NCI-H1105 (cell line): ENCODE data around the gene TRIM73.
"Not testable (repeated sequence)": the region's sequence is repeated elsewhere in the genome, so short reads cannot be mapped to it uniquely, and the experiment has no call there.

ENCODE experiments used
- DNase-seq: peaks from one replicate; lab custom pipeline; 2025; lab: John Stamatoyannopoulos, UW

TRIM73 gene

DNA sequence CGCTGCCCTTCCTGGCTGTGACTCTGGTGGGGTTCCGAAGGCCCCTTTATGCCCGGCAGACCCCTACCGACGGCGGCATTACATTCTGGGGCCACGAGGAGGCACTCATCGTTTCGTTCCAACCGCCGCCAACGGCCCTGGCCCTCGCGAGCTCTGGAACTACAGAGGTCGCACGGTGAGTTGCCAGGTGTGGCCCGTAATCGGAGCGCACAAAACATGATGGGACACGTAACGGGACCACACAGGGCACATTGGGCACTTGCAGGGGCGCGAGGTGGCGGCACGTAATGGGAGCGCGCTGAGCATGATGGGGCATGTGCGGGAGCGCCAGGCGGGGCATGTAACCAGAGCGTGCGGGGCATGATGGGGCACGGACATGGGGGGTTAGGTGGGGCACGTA, at the start of gene TRIM73:
Gene TRIM73, plus strand, starts transcription at position 301 of the 400 bp plus-strand sequence. CDS start 3,305 bp downstream, outside the sequence.
- not testable (repeated sequence) for DNase-seq

DNA sequence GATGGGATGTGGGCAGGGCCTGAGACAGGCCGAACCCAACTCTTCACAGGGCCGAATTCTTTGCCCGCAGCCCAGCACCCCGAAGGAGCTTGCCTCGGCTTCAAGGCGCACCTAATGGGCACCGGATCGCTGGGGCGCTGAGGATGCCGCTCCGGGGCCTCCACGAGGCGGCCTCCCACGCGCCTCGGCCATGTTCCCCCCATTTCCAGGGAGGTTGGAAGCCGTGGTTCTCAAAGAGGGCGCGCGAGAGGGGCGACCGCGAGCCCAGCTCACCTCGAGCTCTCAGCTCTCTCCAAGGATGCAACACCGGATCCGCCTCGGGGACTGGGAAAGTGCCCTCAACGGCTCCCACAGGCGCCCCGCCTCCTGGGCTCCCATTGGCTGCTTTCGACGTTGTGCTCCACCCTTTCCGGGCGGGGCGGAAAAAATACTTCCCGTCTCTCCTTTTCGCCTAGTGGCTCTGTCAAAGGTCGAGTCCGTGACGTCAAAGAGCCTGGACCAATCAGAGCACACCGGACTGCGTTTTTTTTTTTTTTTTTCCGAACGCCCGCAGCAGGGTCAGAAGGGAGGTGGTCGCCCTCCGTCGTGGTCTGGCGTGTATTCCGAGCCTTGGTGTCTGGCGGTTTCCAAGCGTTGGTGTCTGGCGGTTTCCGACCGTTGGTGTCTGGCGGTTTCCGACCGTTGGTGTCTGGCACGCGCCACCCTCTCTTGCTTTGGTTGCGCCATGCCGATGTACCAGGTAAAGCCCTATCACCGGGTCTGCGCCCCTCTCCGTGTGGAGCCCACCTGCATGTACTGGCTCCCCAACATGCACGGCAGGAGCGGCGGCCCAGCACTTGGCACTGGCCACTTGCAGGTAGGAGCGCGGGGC, 36.5 kb upstream of the TRIM73 start:
- not testable (repeated sequence) for DNase-seq

DNA sequence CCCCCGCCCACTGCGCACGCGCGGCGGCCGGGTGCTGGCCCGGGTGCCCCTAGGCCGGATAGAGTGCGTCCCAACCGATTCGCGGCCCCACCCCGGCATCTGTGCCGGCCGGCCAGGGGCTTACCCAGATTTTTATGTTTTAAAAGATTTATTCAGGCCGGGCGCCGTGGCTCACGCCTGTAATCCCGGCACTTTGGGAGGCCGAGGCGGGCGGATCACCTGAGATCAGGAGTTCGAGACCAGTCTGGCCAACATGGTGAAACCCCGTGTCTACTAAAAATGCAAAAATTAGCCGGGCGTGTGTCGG, 35.9 kb upstream of the TRIM73 start:
- DNase-seq, result not testable (repeated sequence)

DNA sequence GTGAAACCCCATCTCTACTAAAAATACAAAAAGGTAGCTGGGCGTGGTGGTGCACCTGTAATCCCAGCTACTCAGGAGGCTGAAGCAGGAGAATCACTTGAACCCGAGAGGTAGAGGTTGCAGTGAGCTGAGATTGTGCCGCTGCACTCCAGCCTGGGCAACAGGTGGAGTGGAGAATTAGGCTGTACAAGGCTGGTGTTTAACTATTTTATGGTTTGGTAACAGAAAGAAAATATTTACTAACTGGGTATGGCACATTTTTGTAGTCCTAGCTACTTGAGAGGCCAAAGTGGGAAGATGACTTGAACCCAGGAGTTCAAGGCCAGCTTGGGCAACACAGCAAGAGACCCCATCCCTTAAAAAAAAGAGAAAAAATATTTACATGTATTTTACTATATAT, 31.4 kb upstream of the TRIM73 start:
- not testable (repeated sequence) for DNase-seq

DNA sequence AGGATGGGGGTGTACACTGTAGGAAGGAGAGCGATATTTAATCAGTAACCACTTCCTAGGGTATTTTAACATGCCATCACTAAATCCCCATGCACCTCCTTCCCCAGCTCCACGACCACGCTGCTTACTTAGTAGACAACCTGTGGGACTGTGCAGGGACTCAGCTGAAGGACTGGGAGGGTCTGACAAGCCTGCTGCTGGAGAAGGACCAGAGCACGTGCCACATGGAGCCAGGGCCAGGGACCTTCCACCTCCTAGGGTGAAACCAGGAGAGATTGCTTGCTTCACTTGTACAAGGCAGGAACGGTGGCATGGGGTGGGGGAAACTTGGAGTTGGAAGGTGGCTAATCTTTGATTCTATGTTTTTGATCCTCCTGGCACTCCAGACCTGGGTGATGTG, 28.8 kb upstream of the TRIM73 start:
- DNase-seq, result not testable (repeated sequence)

DNA sequence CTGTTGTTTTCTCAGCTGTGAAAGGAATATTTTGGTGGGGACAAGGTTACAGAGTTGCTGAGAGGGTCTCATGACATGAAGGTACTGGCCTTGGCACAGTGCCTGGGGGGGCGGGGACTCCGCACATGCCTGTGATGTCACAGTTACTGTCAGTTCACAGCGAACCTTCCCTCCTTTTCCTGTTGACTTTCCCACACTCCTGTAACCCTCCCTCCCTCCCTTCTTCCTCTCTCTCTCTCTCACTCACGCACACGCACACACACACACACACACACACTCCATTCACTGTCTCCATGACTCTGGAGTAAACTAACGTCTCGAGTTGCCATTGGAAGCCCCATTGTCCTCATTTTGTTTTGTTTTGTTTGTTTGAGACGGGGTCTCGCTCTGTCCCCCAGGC, 28.1 kb upstream of the TRIM73 start:
- not testable (repeated sequence) for DNase-seq

DNA sequence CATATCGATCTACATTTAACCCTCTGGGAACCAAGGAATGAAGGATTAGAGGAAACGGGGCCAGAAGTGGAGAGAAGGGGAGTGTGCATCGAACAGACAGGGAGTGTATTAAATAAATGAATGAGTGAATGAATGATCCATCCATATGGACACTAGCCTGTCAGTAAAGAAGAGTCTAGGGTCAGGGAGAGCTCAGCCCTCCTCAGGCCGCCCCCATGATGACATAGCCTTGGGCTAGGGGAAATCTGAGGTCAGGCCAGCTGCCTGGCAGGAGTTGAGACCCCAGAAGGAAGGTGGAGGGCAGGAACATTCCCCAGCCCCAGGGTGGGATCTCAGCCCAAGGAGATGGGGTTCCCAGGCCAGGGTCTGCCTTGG, 21.3 kb upstream of the TRIM73 start:
- not testable (repeated sequence) for DNase-seq

DNA sequence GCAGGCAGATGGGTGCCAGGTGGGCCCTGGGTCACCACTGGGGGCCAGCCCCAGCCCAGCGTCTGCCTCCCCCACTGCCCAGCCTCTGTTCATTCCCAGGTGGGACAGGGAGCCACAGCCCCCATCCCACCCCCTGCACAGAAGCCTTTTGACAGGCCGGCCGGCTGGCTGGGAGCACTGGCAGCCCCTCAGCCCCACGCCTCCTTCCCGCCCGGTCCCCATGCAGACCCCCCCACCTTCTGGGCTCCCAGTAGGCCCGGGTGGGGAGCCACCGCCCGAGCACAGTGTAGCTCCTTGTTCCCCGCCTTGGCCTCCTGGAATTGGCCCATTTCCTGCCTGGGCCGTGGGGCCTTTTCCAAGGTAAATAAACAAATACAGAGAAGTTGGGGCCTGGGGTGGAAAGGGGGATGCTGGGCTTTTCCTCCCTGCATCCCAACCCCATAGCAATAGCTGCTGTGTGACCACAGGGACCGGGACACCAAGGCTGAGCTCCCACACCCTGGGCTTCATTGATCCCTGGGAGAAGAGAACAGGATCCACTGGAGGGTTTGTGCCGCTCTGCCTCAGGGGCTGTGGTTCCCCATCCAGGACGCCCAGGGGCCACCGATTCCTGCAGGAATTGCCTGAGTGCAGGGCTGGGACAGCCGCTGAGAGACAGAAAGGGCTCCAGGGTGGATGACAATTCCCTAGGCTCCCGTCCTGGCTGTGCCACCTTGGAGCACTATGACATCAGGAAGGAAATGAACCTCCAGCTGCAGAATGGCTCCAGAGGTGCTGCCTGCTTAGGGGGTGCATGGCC, 20.7 kb upstream of the TRIM73 start:
- DNase-seq, result not testable (repeated sequence)

DNA sequence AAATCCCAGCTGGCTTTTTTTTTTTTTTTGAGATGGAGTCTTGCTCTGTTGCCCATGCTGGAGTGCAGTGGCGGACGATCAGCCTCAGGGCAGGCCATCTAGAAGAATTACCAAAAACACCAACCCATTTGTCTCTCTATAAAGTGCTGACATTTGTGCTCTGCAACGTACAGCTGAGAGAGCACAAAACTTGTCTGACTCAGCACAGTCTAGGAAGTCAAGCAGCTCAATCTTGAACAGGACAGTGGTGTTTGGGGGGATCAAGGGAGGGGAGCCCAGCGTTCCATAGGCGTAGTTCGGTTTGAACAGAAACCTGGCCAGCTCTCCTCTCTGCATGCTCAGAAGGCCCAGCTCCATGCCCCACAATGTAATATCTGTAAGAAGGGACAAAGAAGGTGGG, 2.2 kb upstream of the TRIM73 start:
- DNase-seq, result not testable (repeated sequence)

DNA sequence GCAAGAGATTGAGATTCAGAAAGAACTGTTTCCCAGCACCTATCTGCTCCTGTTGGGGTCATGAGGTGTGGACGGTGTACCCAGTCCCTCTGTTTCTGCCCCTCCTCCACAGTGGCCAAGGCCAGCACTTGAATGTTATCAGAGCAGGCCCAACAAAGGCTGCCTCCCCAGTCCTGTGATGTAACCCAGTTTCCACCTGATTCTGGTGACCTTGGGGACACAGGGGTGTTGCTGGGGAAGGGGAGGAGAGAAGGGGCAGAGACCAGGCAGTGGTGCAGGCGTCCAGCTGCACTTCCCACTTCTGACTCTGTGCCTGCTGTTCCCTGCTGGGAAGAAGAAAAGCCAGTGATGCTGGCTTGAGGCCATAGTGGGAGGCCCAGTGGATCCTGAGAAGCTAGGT, 2.4 kb downstream of the TRIM73 start:
- not testable (repeated sequence) for DNase-seq

DNA sequence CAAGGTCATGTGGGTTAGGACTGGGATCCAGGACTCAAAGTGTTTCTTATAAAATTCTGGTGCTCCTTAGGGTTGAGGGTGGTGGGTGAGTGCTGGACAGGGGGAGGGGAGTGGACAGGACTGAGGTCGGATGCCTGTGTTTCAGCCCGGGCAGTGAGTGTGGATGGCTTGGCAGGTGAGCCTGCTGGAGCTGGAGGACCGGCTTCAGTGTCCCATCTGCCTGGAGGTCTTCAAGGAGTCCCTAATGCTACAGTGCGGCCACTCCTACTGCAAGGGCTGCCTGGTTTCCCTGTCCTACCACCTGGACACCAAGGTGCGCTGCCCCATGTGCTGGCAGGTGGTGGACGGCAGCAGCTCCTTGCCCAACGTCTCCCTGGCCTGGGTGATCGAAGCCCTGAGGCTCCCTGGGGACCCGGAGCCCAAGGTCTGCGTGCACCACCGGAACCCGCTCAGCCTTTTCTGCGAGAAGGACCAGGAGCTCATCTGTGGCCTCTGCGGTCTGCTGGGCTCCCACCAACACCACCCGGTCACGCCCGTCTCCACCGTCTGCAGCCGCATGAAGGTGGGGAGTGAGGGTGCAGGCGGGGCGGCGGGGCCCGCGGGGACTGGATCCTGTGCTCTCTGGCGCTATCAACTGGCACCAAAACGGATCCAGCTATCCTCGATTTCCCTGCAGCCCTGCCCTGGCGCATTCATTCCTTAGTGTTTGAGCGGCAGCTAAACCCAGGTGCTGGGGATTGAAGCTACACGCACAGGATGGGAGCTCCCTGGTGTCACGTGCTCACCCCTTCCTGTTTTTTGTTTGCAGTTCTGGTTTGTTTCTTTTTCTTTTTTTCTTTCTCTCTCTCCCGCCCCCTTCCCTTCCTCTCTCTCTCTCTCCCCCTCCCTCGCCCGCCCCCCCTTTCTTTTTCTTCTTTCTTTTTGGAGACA, 3.6 kb downstream of the TRIM73 start:
- DNase-seq, result not testable (repeated sequence)

DNA sequence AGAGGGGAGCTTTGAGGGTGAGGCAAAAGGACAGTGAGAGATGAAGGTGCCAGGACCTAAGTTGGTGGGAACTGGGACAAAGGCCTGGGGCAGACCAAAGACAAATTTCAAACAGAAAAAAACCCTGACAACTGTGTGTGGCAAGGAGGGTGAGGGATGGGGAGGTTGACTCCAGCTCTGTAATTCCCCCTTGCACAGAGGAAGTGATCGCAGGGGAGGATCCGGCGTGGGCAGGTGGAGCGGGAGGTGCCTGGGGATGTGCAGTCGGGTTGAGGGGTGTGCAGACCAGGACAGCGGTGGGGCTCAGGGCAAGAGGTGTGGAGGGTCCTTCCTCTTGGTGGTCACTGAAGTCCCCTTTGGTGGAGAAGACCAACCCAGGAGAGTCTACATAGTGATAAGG, 5.1 kb downstream of the TRIM73 start:
- DNase-seq, result not testable (repeated sequence)

DNA sequence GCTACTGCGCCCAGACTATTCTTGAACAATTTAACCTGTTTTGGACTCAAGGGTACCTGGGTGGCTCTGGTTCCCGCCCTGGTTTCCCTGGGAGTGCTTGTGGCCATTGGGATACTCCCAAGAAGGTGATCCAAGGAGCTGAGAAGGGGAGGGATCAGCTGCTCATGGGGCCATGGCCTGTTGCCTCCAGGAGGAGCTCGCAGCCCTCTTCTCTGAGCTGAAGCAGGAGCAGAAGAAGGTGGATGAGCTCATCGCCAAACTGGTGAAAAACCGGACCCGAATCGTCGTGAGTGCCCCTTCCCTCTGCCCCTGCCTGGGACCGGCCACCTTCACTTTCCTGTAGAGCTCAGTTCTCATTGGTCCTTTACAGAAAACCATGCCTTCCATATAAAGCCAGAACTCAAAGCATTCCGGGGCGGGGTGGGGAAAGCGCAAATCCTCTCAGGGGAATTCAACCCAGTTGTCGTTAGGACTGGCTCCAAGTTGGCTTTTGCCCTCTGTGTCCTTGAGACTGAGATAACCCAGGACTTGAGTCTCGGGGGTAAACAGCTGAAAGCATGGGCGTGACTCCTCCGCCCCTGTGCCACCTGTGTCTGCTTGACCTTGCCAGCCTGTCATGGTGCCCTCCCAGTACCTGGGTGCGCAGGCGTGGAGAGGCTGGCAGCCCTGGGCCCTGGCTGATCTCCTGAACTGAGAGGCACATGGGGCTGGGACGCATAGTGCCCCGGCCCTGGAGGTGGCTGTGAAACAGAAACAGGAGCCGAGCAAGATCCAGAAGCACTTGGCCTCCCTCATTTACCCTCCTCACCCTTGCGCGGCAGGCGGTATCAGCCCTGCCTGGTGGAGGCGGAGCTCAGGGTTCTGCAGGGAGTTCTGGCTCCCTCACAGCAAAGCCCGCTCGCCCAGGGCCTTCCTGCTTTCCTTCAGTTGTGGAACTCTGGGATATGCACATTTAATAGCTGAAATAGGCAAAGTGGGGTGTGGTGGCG, 8.3 kb downstream of the TRIM73 start:
- not testable (repeated sequence) for DNase-seq

DNA sequence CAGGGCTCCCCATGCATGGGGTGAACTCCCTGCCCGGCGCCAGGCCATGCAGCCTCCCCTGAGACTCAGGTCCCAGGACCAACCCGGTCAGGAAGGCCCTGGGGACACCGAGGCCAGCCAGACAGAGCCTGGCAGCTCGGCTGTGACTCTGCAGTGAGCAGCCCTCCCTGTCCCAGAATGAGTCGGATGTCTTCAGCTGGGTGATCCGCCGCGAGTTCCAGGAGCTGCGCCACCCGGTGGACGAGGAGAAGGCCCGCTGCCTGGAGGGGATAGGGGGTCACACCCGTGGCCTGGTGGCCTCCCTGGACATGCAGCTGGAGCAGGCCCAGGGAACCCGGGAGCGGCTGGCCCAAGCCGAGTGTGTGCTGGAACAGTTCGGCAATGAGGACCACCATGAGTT, 9.2 kb downstream of the TRIM73 start:
- not testable (repeated sequence) for DNase-seq

DNA sequence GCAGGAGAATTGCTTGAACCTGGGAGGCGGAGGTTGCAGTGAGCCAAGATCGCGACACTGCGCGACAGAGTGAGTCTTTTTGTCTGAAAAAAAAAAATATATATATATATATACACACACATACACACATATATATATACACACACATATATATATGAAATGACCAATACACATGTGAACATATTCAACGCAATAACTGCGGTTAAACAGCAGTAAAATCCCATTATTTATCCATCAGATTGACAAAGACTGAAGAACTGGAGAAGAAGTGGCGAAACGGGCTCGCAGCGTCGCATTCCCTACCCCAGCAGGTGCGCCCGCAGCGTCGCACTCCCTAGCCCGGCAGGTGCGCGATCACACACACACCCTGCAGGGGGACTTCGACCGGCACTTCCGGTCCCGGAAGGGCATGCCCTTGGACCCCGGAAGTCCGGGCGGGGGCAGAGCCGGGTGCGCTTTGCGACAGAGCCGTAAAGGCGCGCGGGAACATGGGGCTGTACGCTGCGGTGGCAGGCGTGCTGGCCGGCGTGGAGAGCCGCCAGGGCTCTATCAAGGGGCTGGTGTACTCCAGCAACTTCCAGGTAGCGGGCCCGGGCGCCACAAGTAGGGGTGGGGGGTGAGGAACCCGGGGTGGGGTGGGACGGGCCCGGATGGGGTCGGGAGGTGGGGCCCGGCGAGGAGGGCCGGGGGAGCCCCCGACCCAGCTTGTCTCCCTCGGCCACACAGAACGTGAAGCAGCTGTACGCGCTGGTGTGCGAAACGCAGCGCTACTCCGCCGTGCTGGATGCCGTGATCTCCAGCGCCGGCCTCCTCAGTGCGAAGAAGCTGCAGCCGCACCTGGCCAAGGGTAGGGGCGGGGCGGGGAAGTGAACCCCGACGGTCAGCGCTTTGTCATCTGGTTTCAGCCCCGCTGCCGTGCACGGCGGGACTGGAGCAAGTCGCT, 14.7 kb downstream of the TRIM73 start:
- not testable (repeated sequence) for DNase-seq

DNA sequence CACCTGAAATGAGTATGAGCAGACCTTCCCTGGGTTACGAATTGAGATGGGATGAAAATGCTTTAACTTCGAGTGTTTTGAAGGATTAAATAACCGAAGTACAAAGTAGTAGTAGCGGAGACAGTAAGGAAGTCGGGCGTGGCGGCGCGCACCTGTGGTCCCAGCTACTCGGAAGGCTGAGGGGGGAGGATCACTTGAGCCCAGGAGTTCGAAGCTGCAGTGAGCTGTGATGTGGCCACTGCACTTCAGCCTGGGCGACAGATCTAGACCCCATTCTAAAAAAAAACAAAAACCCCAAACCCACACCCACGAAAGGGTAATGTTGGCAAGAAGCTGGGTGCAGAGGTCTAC, 15.4 kb downstream of the TRIM73 start:
- DNase-seq, result not testable (repeated sequence)

DNA sequence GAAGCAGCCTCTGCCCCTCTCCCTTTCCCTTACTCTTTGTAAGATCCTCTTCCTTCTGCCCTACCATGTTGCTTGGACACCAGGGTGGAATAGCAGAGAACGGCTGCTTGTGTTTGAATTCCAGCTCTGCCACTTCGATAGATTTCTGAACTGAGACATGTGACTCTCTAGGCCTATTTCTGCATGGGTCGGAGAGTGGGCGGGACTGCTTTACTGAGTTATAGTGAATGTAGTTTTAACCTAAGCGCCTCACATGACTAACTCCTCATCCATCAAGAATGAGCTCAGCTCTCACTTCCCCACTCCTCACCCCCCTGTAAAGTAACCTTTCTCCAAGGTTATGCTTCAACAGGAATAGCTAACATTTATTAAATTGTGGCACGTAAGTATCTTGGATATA, 18.8 kb downstream of the TRIM73 start:
- DNase-seq, result not testable (repeated sequence)

DNA sequence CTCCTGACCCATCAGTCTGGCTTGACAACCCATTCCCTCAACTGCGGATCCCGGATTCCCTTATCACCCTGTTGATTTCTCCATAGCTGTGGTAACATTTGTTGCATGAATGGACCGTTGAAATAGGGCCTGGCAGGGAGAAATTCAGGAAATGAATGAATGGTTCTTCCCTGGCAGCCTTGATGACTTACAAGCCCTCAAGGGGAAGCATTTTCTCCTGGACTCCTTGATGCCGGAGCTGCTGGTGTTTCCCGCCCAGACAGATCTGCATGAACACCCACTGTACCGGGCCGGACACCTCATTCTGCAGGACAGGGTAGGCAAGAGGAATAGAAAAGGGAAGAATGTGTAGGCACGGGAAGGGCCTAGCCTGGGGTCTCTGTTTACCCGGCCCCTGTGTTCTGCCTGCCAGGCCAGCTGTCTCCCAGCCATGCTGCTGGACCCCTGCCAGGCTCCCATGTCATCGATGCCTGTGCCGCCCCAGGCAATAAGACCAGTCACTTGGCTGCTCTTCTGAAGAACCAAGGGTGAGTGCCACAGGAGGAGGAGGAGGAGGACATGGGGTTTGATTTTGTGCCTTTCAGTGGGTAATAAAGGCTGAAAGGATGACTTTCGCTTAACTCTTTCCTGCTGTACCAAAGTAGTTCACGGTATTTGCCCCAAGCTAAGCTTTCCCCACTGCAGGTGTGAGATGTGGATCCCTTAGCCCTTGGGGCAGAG, 19.4 kb downstream of the TRIM73 start:
- DNase-seq, result not testable (repeated sequence)

DNA sequence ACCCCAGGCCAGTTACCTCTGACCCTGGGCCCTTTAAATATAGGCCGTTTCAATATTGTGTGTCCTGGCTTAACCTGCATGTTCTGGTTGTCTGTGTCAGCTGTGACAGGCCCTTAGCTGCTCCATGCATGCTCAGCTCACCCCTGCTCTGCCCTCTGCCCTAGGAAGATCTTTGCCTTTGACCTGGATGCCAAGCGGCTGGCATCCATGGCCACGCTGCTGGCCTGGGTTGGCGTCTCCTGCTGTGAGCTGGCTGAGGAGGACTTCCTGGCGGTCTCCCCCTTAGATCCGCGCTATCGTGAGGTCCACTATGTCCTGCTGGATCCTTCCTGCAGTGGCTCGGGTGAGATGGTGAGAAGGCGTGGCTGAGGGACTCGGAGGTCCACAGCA, 20.0 kb downstream of the TRIM73 start:
- DNase-seq, result not testable (repeated sequence)
